ENCODE data around the gene PTPRK.

- no peak for TF ChIP-seq NFIC (IDR thresholded peaks at IDR 0.05)
- TF ChIP-seq EP300 (IDR thresholded peaks at IDR 0.05; ENCODE audit: borderline replicate concordance) = no peak
- TF ChIP-seq, protein P1, sequence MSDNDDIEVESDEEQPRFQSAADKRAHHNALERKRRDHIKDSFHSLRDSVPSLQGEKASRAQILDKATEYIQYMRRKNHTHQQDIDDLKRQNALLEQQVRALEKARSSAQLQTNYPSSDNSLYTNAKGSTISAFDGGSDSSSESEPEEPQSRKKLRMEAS (IDR thresholded peaks at IDR 0.05) = no peak
Observed at GRCh38 chr6:128567029-128567428, 46.6 kb upstream of the PTPRK start.

Data from Ishikawa (cell line).